Central memory CD8-positive, alpha-beta T cell (primary cell): ENCODE data around the gene FOXI1.

ENCODE experiments used
- ATAC-seq: fragments of 150-1000 bp; cut with Tn5 transposase; replicated peaks from 2 replicates; pipeline ENCODE4 v1.10.0; 2022; ENCODE audit warnings: mild to moderate bottlenecking, moderate FRiP score, moderate number of reproducible peaks; ENCODE audit not compliant: poor library complexity, severe bottlenecking; ENCODE audit errors: extremely low read depth
- DNase-seq, 2 donors: peaks; one replicate each; pipeline ENCODE4 v3.0.0; 2021; ENCODE audit warnings: low spot score in 2 of 2
- H3K27ac Mint-ChIP-seq: one replicate; pipeline ENCODE4 v1.8.0; 2022; ENCODE audit warnings: low read depth, mild to moderate bottlenecking, moderate library complexity, mixed read lengths
- H3K27me3 Mint-ChIP-seq: one replicate; pipeline ENCODE4 v1.8.0; 2022; ENCODE audit warnings: mixed read lengths
- H3K36me3 Mint-ChIP-seq: one replicate; pipeline ENCODE4 v1.8.0; 2022; ENCODE audit warnings: mild to moderate bottlenecking, moderate library complexity, mixed read lengths; ENCODE audit not compliant: insufficient read depth
- H3K4me1 Mint-ChIP-seq: one replicate; pipeline ENCODE4 v1.8.0; 2022; ENCODE audit warnings: mixed read lengths
- H3K4me3 Mint-ChIP-seq: one replicate; pipeline ENCODE4 v1.8.0; 2022; ENCODE audit warnings: mild to moderate bottlenecking, moderate library complexity, mixed read lengths
- H3K9me3 Mint-ChIP-seq: one replicate; pipeline ENCODE4 v1.8.0; 2022; ENCODE audit warnings: mixed read lengths

FOXI1 gene

GRCh38 chr5:170149206-170149515 is 43.5 kb downstream of the FOXI1 start:
- ATAC-seq, result no peak
- H3K36me3 Mint-ChIP-seq, result no peaks in the 10 kb centered on the region
- no peaks in the 10 kb centered on the region for H3K9me3 Mint-ChIP-seq
- H3K4me1 Mint-ChIP-seq, result no peaks in the 10 kb centered on the region
- no peak overlapping the region for H3K4me3 Mint-ChIP-seq
- no peak for DNase-seq
- peaks cover 26% of the 10 kb centered on the region for H3K27me3 Mint-ChIP-seq
- H3K27ac Mint-ChIP-seq, result no peak overlapping the region

- Mint-ChIP-seq H3K36me3 (peaks cover 2% of the 10 kb centered on the region), H3K4me3 (no peak overlapping the region), H3K4me1 (no peaks in the 10 kb centered on the region), H3K9me3 (no peaks in the 10 kb centered on the region), H3K27ac (no peak overlapping the region), H3K27me3 (peaks cover 26% of the 10 kb centered on the region)
- ATAC-seq (no peak), DNase-seq (no peak)
Observed at GRCh38 chr5:170150713-170151096, 45.0 kb downstream of the FOXI1 start.

GRCh38 chr5:170151097-170151831 is 45.6 kb downstream of the FOXI1 start:
- H3K4me1 Mint-ChIP-seq, result no peaks in the 10 kb centered on the region
- peaks cover 2% of the 10 kb centered on the region for H3K36me3 Mint-ChIP-seq
- no peak for DNase-seq
- no peak overlapping the region for H3K27ac Mint-ChIP-seq
- ATAC-seq, result no peak
- H3K9me3 Mint-ChIP-seq, result no peaks in the 10 kb centered on the region
- no peak overlapping the region for H3K4me3 Mint-ChIP-seq
- H3K27me3 Mint-ChIP-seq, result peaks cover 26% of the 10 kb centered on the region

GRCh38 chr5:170152767-170153166 is 47.1 kb downstream of the FOXI1 start:
- DNase-seq, result no peak
- ATAC-seq, result no peak
- peaks cover 2% of the 10 kb centered on the region for H3K36me3 Mint-ChIP-seq
- peaks cover 19% of the 10 kb centered on the region for H3K27me3 Mint-ChIP-seq
- no peaks in the 10 kb centered on the region for H3K9me3 Mint-ChIP-seq
- no peak overlapping the region for H3K27ac Mint-ChIP-seq
- no peak overlapping the region for H3K4me3 Mint-ChIP-seq
- no peaks in the 10 kb centered on the region for H3K4me1 Mint-ChIP-seq

GRCh38 chr5:170154297-170154696 is 48.6 kb downstream of the FOXI1 start:
- peaks cover 4% of the 10 kb centered on the region for H3K27me3 Mint-ChIP-seq
- H3K36me3 Mint-ChIP-seq, result peaks cover 2% of the 10 kb centered on the region
- ATAC-seq (no peak), DNase-seq (no peak)
- H3K9me3 Mint-ChIP-seq, result no peaks in the 10 kb centered on the region
- no peak overlapping the region for H3K27ac Mint-ChIP-seq
- H3K4me3 Mint-ChIP-seq, result no peak overlapping the region
- H3K4me1 Mint-ChIP-seq, result no peaks in the 10 kb centered on the region

- no peak overlapping the region for H3K4me3 Mint-ChIP-seq
- peaks cover 2% of the 10 kb centered on the region for H3K36me3 Mint-ChIP-seq
- no peaks in the 10 kb centered on the region for H3K9me3 Mint-ChIP-seq
- ATAC-seq (no peak), DNase-seq (no peak)
- H3K27ac Mint-ChIP-seq, result no peak overlapping the region
- H3K27me3 Mint-ChIP-seq, result no peaks in the 10 kb centered on the region
- no peaks in the 10 kb centered on the region for H3K4me1 Mint-ChIP-seq
Observed at GRCh38 chr5:170154744-170155143, 49.0 kb downstream of the FOXI1 start.

- Mint-ChIP-seq H3K9me3 (no peaks in the 10 kb centered on the region), H3K27ac (no peak overlapping the region)
Observed at GRCh38 chr5:170155771-170156170, 50.1 kb downstream of the FOXI1 start.

GRCh38 chr5:170159101-170159698 is 53.5 kb downstream of the FOXI1 start:
- no peaks in the 10 kb centered on the region for H3K27me3 Mint-ChIP-seq
- DNase-seq, result no peak
- H3K4me3 Mint-ChIP-seq, result no peak overlapping the region
- H3K9me3 Mint-ChIP-seq, result no peaks in the 10 kb centered on the region
- ATAC-seq, result no peak
- no peak overlapping the region for H3K27ac Mint-ChIP-seq
- H3K4me1 Mint-ChIP-seq, result no peaks in the 10 kb centered on the region
- peaks cover 2% of the 10 kb centered on the region for H3K36me3 Mint-ChIP-seq

More at GRCh38 chr5:170155771-170156170, 50.1 kb downstream of the FOXI1 start:
- Mint-ChIP-seq H3K4me3 (no peak overlapping the region), H3K36me3 (peaks cover 2% of the 10 kb centered on the region), H3K4me1 (no peaks in the 10 kb centered on the region), H3K27me3 (no peaks in the 10 kb centered on the region)
- DNase-seq (no peak), ATAC-seq (no peak)
